Measurements from ENCODE around the gene COA3. TPM values are rescaled to one million over a fixed set of nuclear protein-coding genes. Genes with fewer than 3 reads are reported as not detected.

COA3 gene
- total and polyA plus RNA-seq, 2 donors (not counting 1 experiment from before 2014, with no cell fraction given) = 53.5 to 80.3 TPM

DNA sequence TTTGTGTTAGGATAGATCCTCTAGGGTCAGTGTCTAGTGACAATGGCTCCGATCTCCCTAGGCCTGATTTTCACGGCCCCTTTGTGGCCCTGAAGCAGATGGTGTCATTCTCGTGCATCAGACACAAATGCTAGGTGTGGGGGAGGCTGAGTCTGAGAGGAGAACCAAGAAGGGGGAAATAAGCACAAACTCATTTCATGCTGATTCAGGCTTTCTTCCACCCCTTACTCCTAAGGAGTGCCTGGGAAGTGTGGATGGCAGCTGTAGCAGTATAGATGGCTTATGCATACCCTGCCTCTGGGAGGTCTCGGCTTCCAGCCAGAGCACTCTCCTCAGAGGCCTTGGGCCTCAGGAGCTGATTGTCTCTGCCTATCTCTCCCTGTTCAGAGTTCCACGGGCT is 19.9 kb downstream of the COA3 start:
- no peak overlapping the region for H3K27ac ChIP-seq (ENCODE audit: insufficient read depth, low read length)
- H3K36me3 ChIP-seq (ENCODE audit: control insufficient read depth, insufficient read depth, low read length) = peaks cover 12% of the 10 kb centered on the region
- H3K4me3 ChIP-seq (replicated peaks in 1 of 4; ENCODE audit: control extremely low read depth in 1 of 4, insufficient read depth in 1 of 4, low read depth in 3 of 4, low read length in 4 of 4) = no peak overlapping the region
- no peak overlapping the region for H2AFZ ChIP-seq (ENCODE audit: low read length)
- TF ChIP-seq, protein P1, sequence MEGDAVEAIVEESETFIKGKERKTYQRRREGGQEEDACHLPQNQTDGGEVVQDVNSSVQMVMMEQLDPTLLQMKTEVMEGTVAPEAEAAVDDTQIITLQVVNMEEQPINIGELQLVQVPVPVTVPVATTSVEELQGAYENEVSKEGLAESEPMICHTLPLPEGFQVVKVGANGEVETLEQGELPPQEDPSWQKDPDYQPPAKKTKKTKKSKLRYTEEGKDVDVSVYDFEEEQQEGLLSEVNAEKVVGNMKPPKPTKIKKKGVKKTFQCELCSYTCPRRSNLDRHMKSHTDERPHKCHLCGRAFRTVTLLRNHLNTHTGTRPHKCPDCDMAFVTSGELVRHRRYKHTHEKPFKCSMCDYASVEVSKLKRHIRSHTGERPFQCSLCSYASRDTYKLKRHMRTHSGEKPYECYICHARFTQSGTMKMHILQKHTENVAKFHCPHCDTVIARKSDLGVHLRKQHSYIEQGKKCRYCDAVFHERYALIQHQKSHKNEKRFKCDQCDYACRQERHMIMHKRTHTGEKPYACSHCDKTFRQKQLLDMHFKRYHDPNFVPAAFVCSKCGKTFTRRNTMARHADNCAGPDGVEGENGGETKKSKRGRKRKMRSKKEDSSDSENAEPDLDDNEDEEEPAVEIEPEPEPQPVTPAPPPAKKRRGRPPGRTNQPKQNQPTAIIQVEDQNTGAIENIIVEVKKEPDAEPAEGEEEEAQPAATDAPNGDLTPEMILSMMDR (conservative IDR thresholded peaks at IDR 0.05 in 1 of 2, IDR thresholded peaks at IDR 0.05 in 1 of 2; ENCODE audit: low read depth in 1 of 2, low read length in 2 of 2) = no peak
- no peak for TF ChIP-seq EZH2 (IDR thresholded peaks at IDR 0.05; ENCODE audit: low read length, missing control alignments)
- peaks cover 4% of the 10 kb centered on the region for H3K79me2 ChIP-seq (ENCODE audit: control insufficient read depth, insufficient read depth, low read length)
- H4K20me1 ChIP-seq (ENCODE audit: control insufficient read depth, extremely low read depth, insufficient read depth, low read length) = no peaks in the 10 kb centered on the region
- H3K27me3 ChIP-seq (ENCODE audit: control insufficient read depth, insufficient read depth, low read length) = peaks cover 3% of the 10 kb centered on the region
- H3K9ac ChIP-seq (ENCODE audit: insufficient read depth, low read length) = no peak overlapping the region
- no peak overlapping the region for H3K4me2 ChIP-seq (ENCODE audit: extremely low read depth, insufficient read depth, low read length)
- H3K9me3 ChIP-seq (ENCODE audit: control insufficient read depth, insufficient read depth, low read depth, low read length) = no peaks in the 10 kb centered on the region
- no peak for DNase-seq (ENCODE audit: low read depth in 2 of 2)
- H3K4me1 ChIP-seq (ENCODE audit: control insufficient read depth, extremely low read depth, insufficient read depth, low read length) = peaks cover 26% of the 10 kb centered on the region

DNA sequence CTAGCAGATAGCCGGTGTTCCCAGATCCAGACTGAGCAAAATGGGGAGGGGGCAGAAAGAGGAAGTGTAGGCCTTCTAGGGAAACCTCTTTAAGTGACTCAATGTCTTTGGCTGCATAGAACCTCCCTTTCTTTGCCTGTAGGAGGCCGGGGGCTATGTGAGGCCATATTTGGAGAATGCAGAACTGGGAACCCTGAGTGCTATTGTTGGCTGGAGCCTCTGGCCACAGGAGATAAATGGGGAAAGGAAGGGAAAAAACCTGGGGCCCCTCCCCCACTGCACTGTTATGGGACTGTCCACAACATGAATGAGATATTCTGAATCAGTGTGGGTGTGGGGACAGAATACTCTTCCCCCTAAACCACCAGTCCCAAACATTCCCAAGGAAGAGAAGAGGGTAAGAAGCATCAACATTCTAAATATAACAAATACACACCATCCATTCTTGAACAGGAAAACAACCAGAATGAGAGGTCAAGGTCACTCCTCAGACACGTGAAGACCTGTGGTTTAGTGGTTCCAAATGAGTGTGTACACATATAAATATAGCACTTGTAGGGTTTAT is 22.9 kb downstream of the COA3 start:
- TF ChIP-seq, protein P1 (conservative IDR thresholded peaks at IDR 0.05 in 1 of 2, IDR thresholded peaks at IDR 0.05 in 1 of 2; ENCODE audit: low read depth in 1 of 2, low read length in 2 of 2) = no peak
- no peak for TF ChIP-seq EZH2 (IDR thresholded peaks at IDR 0.05; ENCODE audit: low read length, missing control alignments)
- Histone ChIP-seq H2AFZ (ENCODE audit: low read length) (no peak overlapping the region), H3K4me2 (ENCODE audit: extremely low read depth, insufficient read depth, low read length) (no peak overlapping the region), H3K4me3 (replicated peaks in 1 of 4; ENCODE audit: control extremely low read depth in 1 of 4, insufficient read depth in 1 of 4, low read depth in 3 of 4, low read length in 4 of 4) (no peak overlapping the region), H3K9ac (ENCODE audit: insufficient read depth, low read length) (no peak overlapping the region), H3K9me3 (ENCODE audit: control insufficient read depth, insufficient read depth, low read depth, low read length) (no peaks in the 10 kb centered on the region), H3K27me3 (ENCODE audit: control insufficient read depth, insufficient read depth, low read length) (no peaks in the 10 kb centered on the region), H3K4me1 (ENCODE audit: control insufficient read depth, extremely low read depth, insufficient read depth, low read length) (peaks cover 12% of the 10 kb centered on the region), H3K36me3 (ENCODE audit: control insufficient read depth, insufficient read depth, low read length) (peaks cover 12% of the 10 kb centered on the region), H4K20me1 (ENCODE audit: control insufficient read depth, extremely low read depth, insufficient read depth, low read length) (no peaks in the 10 kb centered on the region), H3K27ac (ENCODE audit: insufficient read depth, low read length) (no peak overlapping the region), H3K79me2 (ENCODE audit: control insufficient read depth, insufficient read depth, low read length) (peaks cover 6% of the 10 kb centered on the region)
- DNase-seq (ENCODE audit: low read depth in 2 of 2) = peak in 1 of 2 donors; percentile 95

DNA sequence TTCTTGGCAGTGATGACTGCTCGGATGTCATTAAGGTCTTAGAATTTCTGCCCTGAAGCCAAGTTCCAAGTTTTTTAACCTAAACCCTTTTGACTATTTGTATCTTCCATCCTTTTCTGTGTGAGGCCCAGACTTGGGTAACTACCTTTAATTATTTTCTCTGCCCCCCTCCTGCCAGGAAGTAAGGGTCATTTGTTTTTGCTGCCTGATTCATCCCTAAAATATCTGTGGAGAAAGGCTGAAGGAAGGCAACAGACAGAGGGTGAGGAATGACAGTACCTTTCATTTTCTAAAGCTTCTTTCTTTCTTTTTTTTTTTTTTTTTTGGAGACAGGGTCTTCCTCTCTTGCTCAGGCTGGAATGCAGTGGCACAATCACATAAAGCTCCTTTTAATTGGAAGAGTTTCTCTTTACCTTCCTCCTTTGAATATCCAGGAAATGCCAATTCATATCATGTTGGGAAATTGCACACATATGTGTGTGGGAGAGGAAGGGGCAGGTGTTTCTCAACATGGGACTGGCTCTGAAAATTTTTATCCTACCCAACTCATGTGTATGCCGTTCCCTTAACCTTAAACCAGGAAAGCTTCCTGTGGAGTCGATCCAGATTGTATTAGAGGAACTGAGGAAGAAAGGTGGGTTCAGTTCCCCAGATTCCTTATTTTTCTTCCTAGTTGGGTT is 24.3 kb downstream of the COA3 start:
- no peaks in the 10 kb centered on the region for H4K20me1 ChIP-seq (ENCODE audit: control insufficient read depth, extremely low read depth, insufficient read depth, low read length)
- peak overlapping the region; percentile 92 for H3K27ac ChIP-seq (ENCODE audit: insufficient read depth, low read length)
- H3K79me2 ChIP-seq (ENCODE audit: control insufficient read depth, insufficient read depth, low read length) = peaks cover 6% of the 10 kb centered on the region
- H3K9me3 ChIP-seq (ENCODE audit: control insufficient read depth, insufficient read depth, low read depth, low read length) = no peaks in the 10 kb centered on the region
- peaks cover 12% of the 10 kb centered on the region for H3K36me3 ChIP-seq (ENCODE audit: control insufficient read depth, insufficient read depth, low read length)
- peak overlapping the region; percentile 92 to 100 (median 98) for H3K4me3 ChIP-seq (replicated peaks in 1 of 4; ENCODE audit: control extremely low read depth in 1 of 4, insufficient read depth in 1 of 4, low read depth in 3 of 4, low read length in 4 of 4)
- no peaks in the 10 kb centered on the region for H3K27me3 ChIP-seq (ENCODE audit: control insufficient read depth, insufficient read depth, low read length)
- peaks cover 9% of the 10 kb centered on the region for H3K4me1 ChIP-seq (ENCODE audit: control insufficient read depth, extremely low read depth, insufficient read depth, low read length)
- peak overlapping the region; percentile 88 for H3K9ac ChIP-seq (ENCODE audit: insufficient read depth, low read length)
- H2AFZ ChIP-seq (ENCODE audit: low read length) = peak overlapping the region; percentile 99
- TF ChIP-seq, protein P1 (conservative IDR thresholded peaks at IDR 0.05 in 1 of 2, IDR thresholded peaks at IDR 0.05 in 1 of 2; ENCODE audit: low read depth in 1 of 2, low read length in 2 of 2) = no peak
- peak overlapping the region; percentile 100 for H3K4me2 ChIP-seq (ENCODE audit: extremely low read depth, insufficient read depth, low read length)
- DNase-seq (ENCODE audit: low read depth in 2 of 2) = peak in 1 of 2 donors; percentile 77
